HCT116 (cell line): ENCODE results near the gene UNC5C. TPM values are rescaled to one million over a fixed set of nuclear protein-coding genes. Genes with fewer than 3 reads are reported as not detected.

Experiments
- ATAC-seq: fragments of 200-7000 bp; cut with Tn5 transposase; 2 replicates; pipeline ENCODE4 v1.9.1; 2020; ENCODE audit warnings: mild to moderate bottlenecking, moderate library complexity
- BruUV-seq: library from RNA; stranded (reverse); fragments of 400-500 nt; replicated peaks from 2 replicates; lab custom pipeline; 2021; lab: Mats Ljungman, UMichigan
- CTCF ChIA-PET: fragments of 300-600 bp; sonication (Branson Sonifier 250); formaldehyde crosslinking; loops from one replicate; lab custom pipeline; 2021; ENCODE audit warnings: antibody characterized with exemption; lab: Charles Lee
- POLR2A ChIA-PET: fragments of 300-600, 350-600 bp; sonication (Branson Sonifier 250); formaldehyde crosslinking; loops from one replicate; lab custom pipeline; 2021; ENCODE audit warnings: antibody characterized with exemption; lab: Charles Lee
- RAD21 ChIA-PET, 2 experiments: fragments of 300-600 bp; sonication (Branson Sonifier 250); formaldehyde crosslinking; loops; one replicate each; lab custom pipeline; 2023; ENCODE audit warnings: low total read pairs in 2 of 2; ENCODE audit not compliant: uncharacterized antibody in 2 of 2, unreplicated experiment in 2 of 2, low non-redundant PET in 1 of 2; lab: Charles Lee
- DNase-seq: peaks from one replicate; pipeline ENCODE4 v3.0.0-alpha.2; 2010; ENCODE audit warnings: low read depth, low spot score
- H2AFZ ChIP-seq: fragments of 200-600 bp; shearing (Covaris generic), sonication (generic); 2 replicates; pipeline ENCODE4 v1.6.1; 2017; ENCODE audit warnings: low read depth, mixed run types, mixed read lengths, antibody characterized with exemption, low read length; ENCODE audit not compliant: poor library complexity, severe bottlenecking
- H3K27ac ChIP-seq: 2 replicates; pipeline ENCODE4 v1.5.1; 2012; ENCODE audit warnings: low read depth, low read length
- H3K27me3 ChIP-seq: fragments of 200-600 bp; sonication (generic); 2 replicates; pipeline ENCODE4 v1.6.1; 2016; ENCODE audit warnings: mixed run types, low read length, mixed read lengths; ENCODE audit not compliant: insufficient read depth
- H3K36me3 ChIP-seq, 2 experiments: fragments of 200-500 bp in 1 of 2; fragments of 200-600 bp in 1 of 2; sonication (Bioruptor generic) in 1 of 2; sonication (generic) in 1 of 2; 2 replicates each; pipeline versions ENCODE4 v1.5.1 to v1.6.1; 2014 to 2016; ENCODE audit warnings: low read length in 2 of 2, inconsistent platforms in 1 of 2, mixed read lengths in 1 of 2, mixed run types in 1 of 2; ENCODE audit not compliant: insufficient read depth in 2 of 2, control insufficient read depth in 1 of 2
- H3K4me1 ChIP-seq, 2 experiments: fragments of 200-600 bp in 1 of 2; sonication (generic) in 1 of 2; 2 replicates each; pipeline versions ENCODE4 v1.5.1 to v1.6.1; 2012 to 2017; ENCODE audit warnings: low read length in 2 of 2, inconsistent platforms in 1 of 2, mild to moderate bottlenecking in 1 of 2, mixed read lengths in 1 of 2, mixed run types in 1 of 2, moderate library complexity in 1 of 2; ENCODE audit not compliant: insufficient read depth in 2 of 2, control insufficient read depth in 1 of 2
- H3K4me2 ChIP-seq: fragments of 200-600 bp; sonication (generic); 2 replicates; pipeline ENCODE4 v1.6.1; 2017; ENCODE audit warnings: mixed run types, low read length, mixed read lengths
- H3K4me3 ChIP-seq, 2 experiments: fragments of 200-600 bp in 1 of 2; sonication (generic) in 1 of 2; replicated peaks in 1 of 2; 2 replicates each; pipeline ENCODE4 v1.5.1; 2011 to 2016; ENCODE audit warnings: low read length in 2 of 2, control low read depth in 1 of 2, low read depth in 1 of 2, mild to moderate bottlenecking in 1 of 2, mixed read lengths in 1 of 2, mixed run types in 1 of 2
- H3K79me2 ChIP-seq: fragments of 200-600 bp; sonication (generic); 2 replicates; pipeline ENCODE4 v1.6.1; 2017; ENCODE audit warnings: mild to moderate bottlenecking, mixed run types, low read length, moderate library complexity, mixed read lengths; ENCODE audit not compliant: insufficient read depth
- H3K9ac ChIP-seq: fragments of 200-600 bp; sonication (generic); 2 replicates; pipeline ENCODE4 v1.6.1; 2016; ENCODE audit warnings: low read length, mixed read lengths
- H3K9me2 ChIP-seq: fragments of 200-600 bp; sonication (generic), shearing (Covaris generic); 2 replicates; pipeline ENCODE4 v1.6.1; 2017; ENCODE audit warnings: mixed run types, mild to moderate bottlenecking, moderate library complexity; ENCODE audit not compliant: insufficient read depth
- H3K9me3 ChIP-seq, 2 experiments: fragments of 200-500 bp in 1 of 2; fragments of 200-600 bp in 1 of 2; sonication (Bioruptor generic) in 1 of 2; sonication (generic) in 1 of 2; 2 replicates each; pipeline ENCODE4 v1.6.1; 2014 to 2017; ENCODE audit warnings: low read length in 2 of 2, mixed read lengths in 2 of 2, inconsistent platforms in 1 of 2, low read depth in 1 of 2, mild to moderate bottlenecking in 1 of 2, mixed run types in 1 of 2, moderate library complexity in 1 of 2; ENCODE audit not compliant: control insufficient read depth in 1 of 2, insufficient read depth in 1 of 2
- H4K20me1 ChIP-seq: fragments of 200-600 bp; sonication (generic), shearing (Covaris generic); 2 replicates; pipeline ENCODE4 v1.6.1; 2017; ENCODE audit warnings: mixed run types, mild to moderate bottlenecking, moderate library complexity; ENCODE audit not compliant: insufficient read depth
- EGR1 ChIP-seq: IDR thresholded peaks from 2 replicates; pipeline ENCODE4 v1.6.1; 2012; ENCODE audit warnings: low read depth
- ELF1 ChIP-seq: IDR thresholded peaks from 2 replicates; pipeline ENCODE4 v1.6.1; 2012; ENCODE audit warnings: low read depth, borderline replicate concordance
- EZH2 ChIP-seq: fragments of 200-600 bp; sonication (generic); IDR thresholded peaks from 2 replicates; pipeline ENCODE4 v1.6.1; 2017; ENCODE audit warnings: antibody characterized with exemption, mixed run types
- EZH2phosphoT487 ChIP-seq: fragments of 200-600 bp; IDR thresholded peaks from 2 replicates; pipeline ENCODE4 v1.6.1; 2018; ENCODE audit warnings: antibody characterized with exemption, borderline replicate concordance
- POLR2A ChIP-seq: IDR thresholded peaks from 2 replicates; pipeline ENCODE4 v1.7.0; 2011; ENCODE audit warnings: borderline replicate concordance; ENCODE audit not compliant: insufficient read depth, insufficient read length; ENCODE audit errors: extremely low read depth
- POLR2AphosphoS5 ChIP-seq: IDR thresholded peaks from 2 replicates; pipeline ENCODE4 v1.6.1; 2011; ENCODE audit warnings: mild to moderate bottlenecking, low read depth, low read length, moderate library complexity
- RAD21 ChIP-seq: IDR thresholded peaks from 2 replicates; pipeline ENCODE4 v1.6.1; 2012; ENCODE audit warnings: low read depth, mild to moderate bottlenecking
- SRF ChIP-seq: IDR thresholded peaks from 2 replicates; pipeline ENCODE4 v1.6.1; 2012; ENCODE audit warnings: low read depth
- intact Hi-C: fragments of 100-400 bp; cut with micrococcal nuclease; formaldehyde crosslinking; loops from 2 replicates; pipeline ENCODE4 v1.10.0; 2022
- total RNA-seq: library from RNA; stranded (reverse); gene quantifications from one replicate; pipeline ENCODE4 v1.2.1, GENCODE V29; 2021; ENCODE audit not compliant: unreplicated experiment
- TF ChIP-seq, protein P1 (sequence below): IDR thresholded peaks from 2 replicates; pipeline ENCODE4 v1.6.1; 2012; ENCODE audit warnings: low read depth

The UNC5C gene
- total RNA-seq, 1 experiment from 2014 or later: not detected

DNA sequence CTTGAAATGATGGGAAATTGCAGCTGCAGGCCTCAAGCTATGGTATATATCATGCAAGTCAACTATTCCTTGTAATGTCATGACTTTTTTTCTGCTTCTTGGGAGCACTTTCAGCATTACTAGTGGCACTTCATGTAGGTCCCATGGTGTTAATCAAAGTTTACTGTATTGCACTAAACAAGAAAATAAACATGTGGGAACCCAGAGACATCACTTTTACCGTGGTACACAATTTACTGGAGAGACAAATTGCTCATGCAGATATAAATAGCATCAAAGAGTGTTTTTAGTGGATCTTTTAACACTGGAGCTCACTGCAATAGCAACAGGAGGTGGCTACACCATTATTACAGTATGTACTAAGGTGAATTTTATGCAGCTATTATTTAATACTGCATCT lies 79.2 kb downstream of the UNC5C start:
- CTCF ChIA-PET: no interaction called here
- Histone ChIP-seq H4K20me1 (no peaks in the 10 kb centered on the region), H3K4me1 (no peaks in the 10 kb centered on the region), H3K36me3 (no peaks in the 10 kb centered on the region), H3K9me2 (no peaks in the 10 kb centered on the region), H3K9ac (no peak overlapping the region), H2AFZ (no peak overlapping the region), H3K4me3 (no peak overlapping the region), H3K79me2 (no peaks in the 10 kb centered on the region), H3K27ac (no peak overlapping the region), H3K4me2 (no peak overlapping the region), H3K9me3 (no peaks in the 10 kb centered on the region), H3K27me3 (no peaks in the 10 kb centered on the region)
- RAD21 ChIA-PET: no interaction called here
- BruUV-seq: no TSS peak
- POLR2A ChIA-PET: no interaction called here
- DNase-seq (no peak), ATAC-seq (no peak)
- intact Hi-C loops: no loop called here
- TF ChIP-seq EGR1 (no peak), EZH2phosphoT487 (no peak), EZH2 (no peak), ELF1 (no peak), POLR2A (no peak), SRF (no peak)

DNA sequence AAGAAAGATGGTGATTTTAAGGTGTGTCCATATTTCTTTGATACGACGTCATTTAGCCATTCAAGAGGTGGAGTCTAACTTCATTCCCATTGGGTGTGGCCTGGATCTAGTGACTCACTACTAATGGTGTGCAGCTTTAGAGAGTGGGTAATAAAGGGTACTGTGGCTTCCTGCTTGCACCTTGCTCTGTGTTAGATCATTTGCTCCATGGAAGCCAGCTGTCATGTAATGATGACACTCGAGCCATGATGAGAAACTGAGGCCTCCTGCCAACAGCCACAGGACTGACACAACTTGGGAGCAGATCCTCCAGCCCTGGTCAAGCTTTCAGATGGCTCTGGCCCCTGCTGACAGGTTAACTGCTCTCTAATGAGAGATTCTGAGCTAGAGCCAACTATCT lies 82.0 kb downstream of the UNC5C start:
- no peak overlapping the region for H3K9ac ChIP-seq
- H3K9me3 ChIP-seq: no peaks in the 10 kb centered on the region
- H3K27ac ChIP-seq: no peak overlapping the region
- RAD21 ChIA-PET: no interaction called here
- H4K20me1 ChIP-seq: no peaks in the 10 kb centered on the region
- CTCF ChIA-PET: no interaction called here
- TF ChIP-seq, protein P1, sequence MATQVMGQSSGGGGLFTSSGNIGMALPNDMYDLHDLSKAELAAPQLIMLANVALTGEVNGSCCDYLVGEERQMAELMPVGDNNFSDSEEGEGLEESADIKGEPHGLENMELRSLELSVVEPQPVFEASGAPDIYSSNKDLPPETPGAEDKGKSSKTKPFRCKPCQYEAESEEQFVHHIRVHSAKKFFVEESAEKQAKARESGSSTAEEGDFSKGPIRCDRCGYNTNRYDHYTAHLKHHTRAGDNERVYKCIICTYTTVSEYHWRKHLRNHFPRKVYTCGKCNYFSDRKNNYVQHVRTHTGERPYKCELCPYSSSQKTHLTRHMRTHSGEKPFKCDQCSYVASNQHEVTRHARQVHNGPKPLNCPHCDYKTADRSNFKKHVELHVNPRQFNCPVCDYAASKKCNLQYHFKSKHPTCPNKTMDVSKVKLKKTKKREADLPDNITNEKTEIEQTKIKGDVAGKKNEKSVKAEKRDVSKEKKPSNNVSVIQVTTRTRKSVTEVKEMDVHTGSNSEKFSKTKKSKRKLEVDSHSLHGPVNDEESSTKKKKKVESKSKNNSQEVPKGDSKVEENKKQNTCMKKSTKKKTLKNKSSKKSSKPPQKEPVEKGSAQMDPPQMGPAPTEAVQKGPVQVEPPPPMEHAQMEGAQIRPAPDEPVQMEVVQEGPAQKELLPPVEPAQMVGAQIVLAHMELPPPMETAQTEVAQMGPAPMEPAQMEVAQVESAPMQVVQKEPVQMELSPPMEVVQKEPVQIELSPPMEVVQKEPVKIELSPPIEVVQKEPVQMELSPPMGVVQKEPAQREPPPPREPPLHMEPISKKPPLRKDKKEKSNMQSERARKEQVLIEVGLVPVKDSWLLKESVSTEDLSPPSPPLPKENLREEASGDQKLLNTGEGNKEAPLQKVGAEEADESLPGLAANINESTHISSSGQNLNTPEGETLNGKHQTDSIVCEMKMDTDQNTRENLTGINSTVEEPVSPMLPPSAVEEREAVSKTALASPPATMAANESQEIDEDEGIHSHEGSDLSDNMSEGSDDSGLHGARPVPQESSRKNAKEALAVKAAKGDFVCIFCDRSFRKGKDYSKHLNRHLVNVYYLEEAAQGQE: no peak
- TF ChIP-seq POLR2AphosphoS5 (no peak), RAD21 (no peak), EGR1 (no peak)
- TF ChIP-seq, all 23 proteins: peak for 0
- Histone ChIP-seq H3K4me3 (no peak overlapping the region), H3K79me2 (no peaks in the 10 kb centered on the region), H3K27me3 (no peaks in the 10 kb centered on the region), H3K36me3 (no peaks in the 10 kb centered on the region), H3K4me2 (no peak overlapping the region), H2AFZ (no peak overlapping the region), H3K4me1 (no peaks in the 10 kb centered on the region), H3K9me2 (no peaks in the 10 kb centered on the region)
- no peak for ATAC-seq
- DNase-seq: no peak
- POLR2A ChIA-PET: no interaction called here
- no TSS peak for BruUV-seq
- intact Hi-C loops: no loop called here
